C4-2B (cell line): Measurements from ENCODE around the gene TFF1.

Source experiments
- H3K27ac ChIP-seq: fragments of 450-650 bp; 2 replicates; pipeline ENCODE4 v1.5.1; 2017
- CTCF ChIP-seq: fragments of 450-650 bp; conservative IDR thresholded peaks from 2 replicates; pipeline ENCODE4 v1.5.1; 2017; ENCODE audit warnings: mild to moderate bottlenecking
- ZFX ChIP-seq: fragments of 450-650 bp; IDR thresholded peaks from 2 replicates; pipeline ENCODE4 v1.6.1; 2017

TFF1 gene

GRCh38 chr21:42340187-42341050 lies 25.9 kb downstream of the TFF1 start:
- no peak overlapping the region for H3K27ac ChIP-seq
- TF ChIP-seq ZFX = no peak
- TF ChIP-seq CTCF = no peak

GRCh38 chr21:42338729-42339715 lies 27.3 kb downstream of the TFF1 start:
- peak overlapping the region; percentile 49; the same call in 1 of the 2 replicates for H3K27ac ChIP-seq
- TF ChIP-seq CTCF = no peak
- no peak for TF ChIP-seq ZFX

- peak; percentile 84 for TF ChIP-seq CTCF
- no peak for TF ChIP-seq ZFX
- peak overlapping the region; percentile 49 for H3K27ac ChIP-seq
Observed at GRCh38 chr21:42337830-42338728, 28.3 kb downstream of the TFF1 start.

GRCh38 chr21:42337276-42337675 lies 29.1 kb downstream of the TFF1 start:
- H3K27ac ChIP-seq = no peak overlapping the region
- no peak for TF ChIP-seq CTCF
- no peak for TF ChIP-seq ZFX

GRCh38 chr21:42336054-42336453 lies 30.3 kb downstream of the TFF1 start:
- no peak overlapping the region for H3K27ac ChIP-seq
- TF ChIP-seq CTCF (no peak), ZFX (no peak)

GRCh38 chr21:42332557-42333317 lies 33.6 kb downstream of the TFF1 start:
- no peak overlapping the region for H3K27ac ChIP-seq
- TF ChIP-seq ZFX = no peak
- no peak for TF ChIP-seq CTCF
